ENCODE measurements around the gene GYS1.

GRCh38 chr19:49010453-49010852 is 17.3 kb upstream of the GYS1 start:
- no peak for TF ChIP-seq CTCF (conservative IDR thresholded peaks at IDR 0.05 in 1 of 2, IDR thresholded peaks at IDR 0.05 in 1 of 2; ENCODE audit: extremely low read depth in 1 of 2, insufficient read depth in 1 of 2, low read depth in 1 of 2, low read length in 2 of 2)
- no peak for TF ChIP-seq EZH2 (IDR thresholded peaks at IDR 0.05; ENCODE audit: borderline replicate concordance, low read length)

All from mammary epithelial cell (primary cell).